Measurements from ENCODE around the gene GMDS. TPM values are rescaled to one million over a fixed set of nuclear protein-coding genes. Genes with fewer than 3 reads are reported as not detected.

GMDS gene
- total and polyA plus RNA-seq, 2 of the 8 experiments (the other 6 are each of a cell fraction or from before 2014, with no cell fraction given) = 16.8 to 50.0 TPM

- Histone ChIP-seq H3K27ac (ENCODE audit: low read depth, low read length) (no peak overlapping the region; the same call in 1 of the 2 replicates), H3K9me3 (ENCODE audit: insufficient read depth in 2 of 2, low read depth in 1 of 2, low read length in 1 of 2) (no peaks in the 10 kb centered on the region), H3K23ac (ENCODE audit: insufficient read length) (no peak overlapping the region), H3K36me3 (ENCODE audit: control insufficient read depth in 2 of 4, insufficient read depth in 4 of 4, low read length in 3 of 4) (no peaks in the 10 kb centered on the region), H3K56ac (replicated peaks; ENCODE audit: insufficient read length, low read depth, low read length) (no peak overlapping the region), H3K79me2 (ENCODE audit: control insufficient read depth in 1 of 2, insufficient read depth in 2 of 2, low read length in 2 of 2) (no peaks in the 10 kb centered on the region), H4K8ac (ENCODE audit: extremely low read depth, insufficient read depth, low read length) (no peak overlapping the region), H2BK5ac (ENCODE audit: low read depth, low read length) (no peak overlapping the region), H2BK12ac (ENCODE audit: low read depth, low read length) (no peak overlapping the region), H3K4ac (replicated peaks; ENCODE audit: insufficient read length, low read depth, low read length) (no peak overlapping the region), H3K4me1 (replicated peaks in 1 of 4; ENCODE audit: control insufficient read depth in 3 of 4, insufficient read depth in 4 of 4, low read length in 3 of 4) (peaks cover 0 to 4% (median 1%) of the 10 kb centered on the region in 4 experiments; a peak in 3 of 7 replicates), H4K5ac (ENCODE audit: insufficient read length, low read depth, low read length) (no peak overlapping the region), H4K91ac (replicated peaks; ENCODE audit: insufficient read length, low read length) (no peak overlapping the region), H3K79me1 (ENCODE audit: low read depth, low read length) (no peaks in the 10 kb centered on the region), H2BK120ac (replicated peaks; ENCODE audit: low read depth, low read length) (no peak overlapping the region), H2AFZ (ENCODE audit: low read length) (no peak overlapping the region), H4K20me1 (replicated peaks in 1 of 2; ENCODE audit: control insufficient read depth in 1 of 2, insufficient read depth in 2 of 2, low read length in 2 of 2) (no peaks in the 10 kb centered on the region), H3K27me3 (replicated peaks in 1 of 4; ENCODE audit: control insufficient read depth in 3 of 4, extremely low read depth in 1 of 4, insufficient read depth in 3 of 4, low read length in 3 of 4) (no peaks in the 10 kb centered on the region), H3K4me3 (ENCODE audit: extremely low read depth in 1 of 4, insufficient read depth in 2 of 4, low read depth in 3 of 4, low read length in 4 of 4) (no peak overlapping the region), H2BK20ac (ENCODE audit: low read length) (no peak overlapping the region), H2AK5ac (ENCODE audit: low read depth, low read length) (no peak overlapping the region), H2BK15ac (ENCODE audit: low read length) (no peak overlapping the region), H3K4me2 (ENCODE audit: insufficient read depth in 1 of 2, low read depth in 2 of 2, low read length in 2 of 2) (no peak overlapping the region), H3K14ac (ENCODE audit: insufficient read length) (no peak overlapping the region), H3K23me2 (ENCODE audit: low read depth, low read length) (no peaks in the 10 kb centered on the region), H3K18ac (ENCODE audit: extremely low read depth, low read length) (no peak overlapping the region), H3K9ac (replicated peaks in 1 of 4; ENCODE audit: extremely low read depth in 1 of 4, low read depth in 3 of 4, low read length in 3 of 4) (no peak overlapping the region)
- POLR2A ChIA-PET (ENCODE audit: partially characterized antibody) = no interaction called here
- FAIRE-seq = no peak
- 92% methylated on average over 8 of the region's 8 CpGs; no CpG with 5 or more reads in 1 of the 2 experiments for WGBS, 2 experiments (ENCODE audit: extremely low coverage in 1 of 2, insufficient coverage in 1 of 2, insufficient read length in 1 of 2, insufficient replicate concordance in 2 of 2, low coverage in 1 of 2, low lambda C conversion rate in 2 of 2, missing lambda C conversion rate in 1 of 2)
- no peak for DNase-seq (ENCODE audit: low read depth in 1 of 2, low spot score in 2 of 2)
- TF ChIP-seq CREB1 (IDR thresholded peaks at IDR 0.05) (no peak), EZH2 (IDR thresholded peaks at IDR 0.05; ENCODE audit: low read depth, low read length, severe bottlenecking) (no peak), SIX5 (IDR thresholded peaks at IDR 0.05; ENCODE audit: low read depth, low read length) (no peak), SAP30 (IDR thresholded peaks at IDR 0.05; ENCODE audit: insufficient read depth, insufficient replicate concordance, low read length) (no peak), CEBPB (IDR thresholded peaks at IDR 0.05; ENCODE audit: low read depth, low read length) (no peak), ZNF274 (IDR thresholded peaks at IDR 0.05; ENCODE audit: borderline replicate concordance, extremely low read depth, low read length) (no peak), RAD21 (IDR thresholded peaks at IDR 0.05 in 1 of 2, conservative IDR thresholded peaks at IDR 0.05 in 1 of 2; ENCODE audit: low read depth in 2 of 2, low read length in 2 of 2) (no peak)
- CTCF ChIA-PET (ENCODE audit: partially characterized antibody) = no interaction called here
These were observed 499.6 kb downstream of the GMDS start for GRCh38 chr6:1745814-1746213.
